BE2C (cell line): ENCODE measurements around the gene LEAP2.

Experiments
- DNase-seq: peaks from one replicate; pipeline ENCODE4 v3.0.0-alpha.2; 2020
- H3K27me3 ChIP-seq: fragments of 250-450 bp; sonication (Bioruptor Pico); 2 replicates; pipeline ENCODE4 v1.5.1; 2020; ENCODE audit warnings: mild to moderate bottlenecking
- H3K36me3 ChIP-seq: fragments of 250-450 bp; sonication (Bioruptor Pico); 2 replicates; pipeline ENCODE4 v1.5.1; 2020; ENCODE audit warnings: mild to moderate bottlenecking
- H3K4me1 ChIP-seq: fragments of 250-450 bp; sonication (Bioruptor Pico); 2 replicates; pipeline ENCODE4 v1.5.1; 2020
- H3K4me3 ChIP-seq: 2 replicates; pipeline ENCODE4 v1.5.1; 2011; ENCODE audit warnings: low read depth, low read length
- H3K9me3 ChIP-seq: fragments of 250-450 bp; sonication (Bioruptor Pico); 2 replicates; pipeline ENCODE4 v1.5.1; 2020
- TF ChIP-seq, protein P1 (sequence below): IDR thresholded peaks from 2 replicates; pipeline ENCODE4 v1.5.1; 2012; ENCODE audit warnings: mild to moderate bottlenecking, low read depth, low read length

Gene LEAP2

DNA sequence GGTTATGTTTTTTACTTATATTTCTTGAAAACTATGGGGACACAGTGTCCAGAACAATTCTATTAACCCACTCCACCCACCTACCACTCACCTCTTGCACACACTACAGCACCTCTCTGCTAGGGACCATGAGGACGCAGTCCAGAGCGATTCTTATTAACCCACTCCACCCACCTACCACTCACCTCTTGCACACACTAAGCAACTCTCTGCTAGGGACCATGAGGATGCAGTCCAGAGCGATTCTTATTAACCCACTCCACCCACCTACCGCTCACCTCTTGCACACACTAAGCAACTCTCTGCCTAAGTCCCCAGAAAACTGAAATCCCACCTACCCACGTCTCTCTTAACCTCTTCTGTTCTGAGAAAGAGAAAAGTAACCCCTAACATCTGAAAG is 40.9 kb upstream of the LEAP2 start:
- TF ChIP-seq, protein P1, sequence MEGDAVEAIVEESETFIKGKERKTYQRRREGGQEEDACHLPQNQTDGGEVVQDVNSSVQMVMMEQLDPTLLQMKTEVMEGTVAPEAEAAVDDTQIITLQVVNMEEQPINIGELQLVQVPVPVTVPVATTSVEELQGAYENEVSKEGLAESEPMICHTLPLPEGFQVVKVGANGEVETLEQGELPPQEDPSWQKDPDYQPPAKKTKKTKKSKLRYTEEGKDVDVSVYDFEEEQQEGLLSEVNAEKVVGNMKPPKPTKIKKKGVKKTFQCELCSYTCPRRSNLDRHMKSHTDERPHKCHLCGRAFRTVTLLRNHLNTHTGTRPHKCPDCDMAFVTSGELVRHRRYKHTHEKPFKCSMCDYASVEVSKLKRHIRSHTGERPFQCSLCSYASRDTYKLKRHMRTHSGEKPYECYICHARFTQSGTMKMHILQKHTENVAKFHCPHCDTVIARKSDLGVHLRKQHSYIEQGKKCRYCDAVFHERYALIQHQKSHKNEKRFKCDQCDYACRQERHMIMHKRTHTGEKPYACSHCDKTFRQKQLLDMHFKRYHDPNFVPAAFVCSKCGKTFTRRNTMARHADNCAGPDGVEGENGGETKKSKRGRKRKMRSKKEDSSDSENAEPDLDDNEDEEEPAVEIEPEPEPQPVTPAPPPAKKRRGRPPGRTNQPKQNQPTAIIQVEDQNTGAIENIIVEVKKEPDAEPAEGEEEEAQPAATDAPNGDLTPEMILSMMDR = no peak
- H3K4me1 ChIP-seq = no peaks in the 10 kb centered on the region
- H3K9me3 ChIP-seq = no peaks in the 10 kb centered on the region
- H3K36me3 ChIP-seq = no peaks in the 10 kb centered on the region
- no peak for DNase-seq
- H3K27me3 ChIP-seq = no peaks in the 10 kb centered on the region
- H3K4me3 ChIP-seq = no peak overlapping the region

DNA sequence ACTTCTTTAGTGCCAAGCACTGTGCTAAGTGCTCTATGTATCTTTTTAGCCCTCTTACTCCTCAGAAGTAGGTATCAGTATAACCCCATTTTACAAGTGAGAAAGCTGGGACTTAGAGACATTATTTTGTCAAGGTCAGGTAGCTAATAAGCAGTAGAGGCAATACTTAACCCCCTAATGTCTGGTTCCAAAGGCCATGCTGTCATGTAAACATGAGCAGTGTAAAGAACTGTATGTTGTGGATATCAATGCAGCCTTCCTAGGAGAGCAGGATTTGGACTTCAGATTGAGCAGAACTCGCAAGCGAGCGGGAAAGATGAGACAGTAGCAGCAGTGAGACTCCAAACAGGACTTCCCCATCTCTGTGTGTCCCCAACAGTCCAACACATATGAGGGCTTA is 39.4 kb upstream of the LEAP2 start:
- no peaks in the 10 kb centered on the region for H3K4me1 ChIP-seq
- DNase-seq = no peak
- TF ChIP-seq, protein P1 = no peak
- no peaks in the 10 kb centered on the region for H3K27me3 ChIP-seq
- H3K36me3 ChIP-seq = no peaks in the 10 kb centered on the region
- H3K9me3 ChIP-seq = no peaks in the 10 kb centered on the region
- H3K4me3 ChIP-seq = no peak overlapping the region

DNA sequence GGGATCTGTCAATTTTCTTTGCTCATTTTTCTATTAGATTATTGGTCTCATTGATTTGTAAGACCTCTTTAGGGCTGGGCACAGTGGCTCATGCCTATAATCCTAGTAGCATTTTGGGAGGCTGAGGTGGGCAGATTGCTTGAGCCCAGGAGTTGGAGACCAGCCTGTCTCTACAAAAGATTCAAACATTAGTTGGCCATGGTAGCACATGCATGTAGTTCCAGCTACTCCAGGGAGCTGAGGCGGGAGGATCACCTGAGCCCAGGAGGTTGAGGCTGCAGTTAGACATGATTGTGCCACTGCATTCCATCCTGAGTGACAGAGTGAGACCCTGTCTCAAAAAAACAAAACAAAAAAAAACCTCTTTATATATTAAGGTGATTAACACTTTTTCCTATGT is 36.6 kb upstream of the LEAP2 start:
- no peak overlapping the region for H3K4me3 ChIP-seq
- no peaks in the 10 kb centered on the region for H3K36me3 ChIP-seq
- TF ChIP-seq, protein P1 = no peak
- no peak for DNase-seq
- no peaks in the 10 kb centered on the region for H3K9me3 ChIP-seq
- no peaks in the 10 kb centered on the region for H3K4me1 ChIP-seq
- H3K27me3 ChIP-seq = no peaks in the 10 kb centered on the region

DNA sequence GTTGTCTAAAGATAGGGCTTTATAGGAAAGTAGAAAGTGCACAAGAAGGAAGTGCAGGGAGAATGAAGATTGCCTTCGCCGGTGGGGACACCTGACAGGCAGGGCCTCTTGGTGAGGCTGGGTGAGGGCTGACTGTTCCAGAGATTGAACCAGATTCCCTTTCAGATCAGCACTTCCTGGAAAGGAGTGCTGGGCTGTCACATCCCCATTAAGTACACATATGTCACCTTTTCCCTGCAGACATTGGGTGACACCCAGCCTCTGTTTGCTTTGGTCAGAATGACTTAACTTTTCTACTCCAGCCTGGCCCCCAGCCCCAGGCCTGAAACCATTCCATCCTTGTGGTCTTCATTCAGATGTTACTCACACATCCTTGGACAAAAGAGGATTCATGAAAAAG is 35.6 kb upstream of the LEAP2 start:
- Histone ChIP-seq H3K36me3 (no peaks in the 10 kb centered on the region), H3K4me1 (no peaks in the 10 kb centered on the region), H3K4me3 (no peak overlapping the region), H3K27me3 (no peaks in the 10 kb centered on the region), H3K9me3 (no peaks in the 10 kb centered on the region)
- TF ChIP-seq, protein P1 = no peak
- no peak for DNase-seq

DNA sequence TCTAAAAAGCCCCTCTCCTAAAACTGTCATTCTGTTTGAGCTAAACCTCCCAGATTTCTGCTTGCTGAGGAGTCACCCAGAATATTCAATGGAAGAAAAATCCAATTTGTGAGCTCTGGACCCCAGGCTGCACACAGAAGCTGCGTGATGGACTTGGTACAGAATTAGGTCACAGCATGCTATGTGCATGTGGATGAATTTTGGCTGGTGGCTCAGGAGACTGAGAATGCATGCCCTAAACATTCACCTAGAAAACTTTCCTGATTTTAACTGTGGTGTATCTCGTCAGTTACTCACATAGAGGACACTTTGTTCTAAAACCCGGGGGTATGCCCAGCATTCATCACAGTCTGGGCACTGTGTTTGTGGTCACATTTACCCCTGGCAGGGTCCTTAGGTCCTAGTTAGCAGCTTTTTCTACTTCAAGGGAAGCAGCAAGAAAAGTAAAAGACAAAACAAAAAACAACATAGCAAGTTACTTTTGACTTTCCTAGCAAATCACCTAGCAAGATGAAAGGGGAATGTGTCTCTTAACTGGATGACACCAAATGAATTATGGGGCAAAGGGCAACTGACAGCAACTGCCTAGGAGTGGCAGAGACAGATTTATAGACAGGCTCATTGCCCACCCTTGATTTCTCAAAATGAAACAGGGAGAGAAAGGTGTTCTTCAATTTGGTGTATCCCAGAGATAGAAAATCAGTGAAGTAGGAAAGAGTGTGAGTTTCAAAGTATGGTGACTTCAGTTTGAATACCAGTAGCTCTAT is 34.8 kb upstream of the LEAP2 start:
- H3K9me3 ChIP-seq = no peaks in the 10 kb centered on the region
- no peaks in the 10 kb centered on the region for H3K36me3 ChIP-seq
- no peaks in the 10 kb centered on the region for H3K4me1 ChIP-seq
- TF ChIP-seq, protein P1 = no peak
- no peak for DNase-seq
- H3K4me3 ChIP-seq = no peak overlapping the region
- no peaks in the 10 kb centered on the region for H3K27me3 ChIP-seq

DNA sequence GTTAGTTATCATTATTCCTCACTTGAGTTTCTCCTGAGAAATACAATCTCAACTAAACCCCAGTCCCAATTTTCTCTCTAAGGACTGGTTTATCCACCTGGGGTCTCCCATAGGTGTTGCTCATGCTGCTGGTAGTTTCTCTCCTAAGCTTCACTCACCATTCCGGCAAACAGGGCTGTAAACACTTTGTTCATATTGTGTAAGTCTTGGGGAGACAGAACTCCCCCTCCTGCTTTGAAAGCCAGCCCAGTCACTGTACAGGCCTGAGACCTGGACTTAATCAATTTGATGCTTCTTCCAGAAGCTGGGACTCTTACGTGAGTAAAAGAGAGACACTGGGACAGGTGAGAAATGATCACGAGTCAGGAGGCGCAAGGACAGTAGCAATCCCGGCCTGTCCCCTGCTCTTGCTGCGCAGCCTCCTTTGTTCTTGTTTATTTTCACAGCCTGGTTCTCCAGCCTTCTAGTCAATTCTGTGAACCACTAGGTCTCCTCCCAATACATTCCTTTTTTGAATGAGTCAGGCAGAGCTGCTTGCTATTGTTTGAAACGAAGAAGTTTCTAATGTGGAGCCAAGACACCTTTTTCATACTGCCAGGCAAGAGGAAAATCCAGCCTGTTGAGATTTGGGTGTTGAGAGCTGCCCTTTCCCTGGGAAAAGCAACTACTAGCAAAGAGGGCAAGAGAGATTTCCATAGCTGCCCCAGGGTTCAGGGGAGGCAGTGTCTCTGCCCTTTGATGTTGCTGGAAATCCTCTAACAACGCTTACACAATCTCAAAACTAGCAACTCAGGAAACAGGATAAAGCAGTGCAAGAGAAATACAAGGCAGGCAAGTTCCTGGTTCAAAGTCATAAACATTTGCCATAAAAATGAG is 33.8 kb upstream of the LEAP2 start:
- no peaks in the 10 kb centered on the region for H3K9me3 ChIP-seq
- TF ChIP-seq, protein P1 = no peak
- no peak for DNase-seq
- H3K4me3 ChIP-seq = no peak overlapping the region
- no peaks in the 10 kb centered on the region for H3K4me1 ChIP-seq
- no peaks in the 10 kb centered on the region for H3K27me3 ChIP-seq
- no peaks in the 10 kb centered on the region for H3K36me3 ChIP-seq
